B cell (primary cell): ENCODE data around the gene TMEM45A. TPM values are rescaled to one million over a fixed set of nuclear protein-coding genes. Genes with fewer than 3 reads are reported as not detected.

Experiments used
- ATAC-seq: fragments of 200-7000 bp; cut with Tn5 transposase; one replicate; pipeline ENCODE4 v1.10.0; 2021; ENCODE audit warnings: low read depth, mild to moderate bottlenecking, moderate number of reproducible peaks, moderate library complexity
- CTCF ChIA-PET: fragments of 350-600 bp; sonication (Branson Sonifier 250); formaldehyde crosslinking; loops from one replicate; lab custom pipeline; 2021; ENCODE audit warnings: antibody characterized with exemption, inconsistent platforms; lab: Charles Lee
- POLR2A ChIA-PET: fragments of 350-600 bp; sonication (Branson Sonifier 250); formaldehyde crosslinking; loops from one replicate; lab custom pipeline; 2021; ENCODE audit warnings: antibody characterized with exemption; lab: Charles Lee
- DNase-seq: peaks from one replicate; pipeline ENCODE4 v3.0.0; 2013
- H2AFZ ChIP-seq: 2 replicates; pipeline ENCODE4 v1.6.1; 2012; ENCODE audit warnings: mild to moderate bottlenecking, low read depth, low read length; ENCODE audit not compliant: insufficient read depth, poor library complexity, severe bottlenecking
- H3K27ac ChIP-seq, 2 donors: 1 replicate in 1 of 2; 2 replicates in 1 of 2; pipeline ENCODE4 v1.5.1; 2012 to 2013; ENCODE audit warnings: low read length in 2 of 2, mild to moderate bottlenecking in 2 of 2, moderate library complexity in 1 of 2
- H3K27me3 ChIP-seq, 4 experiments: fragments of 200-600 bp in 1 of 4; sonication (generic) in 1 of 4; replicated peaks in 1 of 4; 1 replicate in 2 of 4; 2 replicates in 2 of 4; pipeline versions ENCODE4 v1.6.1 to v1.7.0; 2013 to 2016; ENCODE audit warnings: low read length in 3 of 4, mild to moderate bottlenecking in 2 of 4, mixed read lengths in 1 of 4, moderate library complexity in 1 of 4; ENCODE audit not compliant: insufficient read depth in 4 of 4, control insufficient read depth in 3 of 4; ENCODE audit errors: control extremely low read depth in 1 of 4
- H3K36me3 ChIP-seq, 2 experiments: replicated peaks in 1 of 2; 1 replicate in 1 of 2; 2 replicates in 1 of 2; pipeline versions ENCODE4 v1.6.1 to v1.7.1; 2013; ENCODE audit warnings: low read length in 1 of 2; ENCODE audit not compliant: insufficient read depth in 2 of 2, control insufficient read depth in 1 of 2; ENCODE audit errors: control extremely low read depth in 1 of 2, extremely low read depth in 1 of 2
- H3K4me1 ChIP-seq, 2 donors: fragments of 200-600 bp in 1 of 2; sonication (generic) in 1 of 2; 1 replicate in 1 of 2; 2 replicates in 1 of 2; pipeline versions ENCODE4 v1.5.1 to v1.6.1; 2013 to 2017; ENCODE audit warnings: low read length in 2 of 2; ENCODE audit not compliant: control insufficient read depth in 2 of 2, insufficient read depth in 2 of 2
- H3K4me2 ChIP-seq: replicated peaks from 2 replicates; pipeline ENCODE3; 2012; ENCODE audit warnings: mild to moderate bottlenecking, low read depth, low read length; ENCODE audit not compliant: poor library complexity, severe bottlenecking
- H3K4me3 ChIP-seq, 5 experiments: fragments of 200-600 bp in 1 of 5; sonication (generic) in 1 of 5; 1 replicate in 3 of 5; 2 replicates in 2 of 5; pipeline versions ENCODE4 v1.5.1 to v1.7.0; 2011 to 2016; ENCODE audit warnings: low read length in 4 of 5, mild to moderate bottlenecking in 4 of 5, low read depth in 2 of 5, control low read depth in 1 of 5, moderate library complexity in 1 of 5; ENCODE audit not compliant: insufficient read depth in 1 of 5; ENCODE audit errors: control extremely low read depth in 1 of 5, extremely low read depth in 1 of 5
- H3K79me2 ChIP-seq: fragments of 200-600 bp; sonication (generic); one replicate; pipeline ENCODE4 v1.6.0; 2016; ENCODE audit warnings: low read length; ENCODE audit not compliant: control insufficient read depth, insufficient read depth
- H3K9ac ChIP-seq: fragments of 200-600 bp; sonication (generic); 2 replicates; pipeline ENCODE4 v1.6.1; 2017; ENCODE audit warnings: mild to moderate bottlenecking, low read length, moderate library complexity
- H3K9me3 ChIP-seq, 3 donors: one replicate each; pipeline versions ENCODE4 v1.6.1 to v1.7.1; 2013; ENCODE audit warnings: low read length in 2 of 3; ENCODE audit not compliant: control insufficient read depth in 2 of 3, insufficient read depth in 1 of 3; ENCODE audit errors: control extremely low read depth in 1 of 3
- H4K20me1 ChIP-seq: 2 replicates; pipeline ENCODE4 v1.6.0; 2012; ENCODE audit warnings: mild to moderate bottlenecking, low read length; ENCODE audit not compliant: insufficient read depth, control insufficient read depth, poor library complexity, severe bottlenecking
- H3K27ac Mint-ChIP-seq: one replicate; pipeline ENCODE4 v1.8.0; 2021; ENCODE audit warnings: mixed read lengths
- H3K27me3 Mint-ChIP-seq: one replicate; pipeline ENCODE4 v1.8.0; 2021; ENCODE audit warnings: mixed read lengths
- H3K4me1 Mint-ChIP-seq: one replicate; pipeline ENCODE4 v1.8.0; 2021; ENCODE audit warnings: mixed read lengths
- H3K4me3 Mint-ChIP-seq: one replicate; pipeline ENCODE4 v1.8.0; 2021; ENCODE audit warnings: mixed read lengths
- H3K9me3 Mint-ChIP-seq: one replicate; pipeline ENCODE4 v1.8.0; 2022; ENCODE audit warnings: mixed read lengths; ENCODE audit not compliant: insufficient read depth
- EZH2 ChIP-seq: IDR thresholded peaks from 2 replicates; pipeline ENCODE4 v1.6.1; 2012; ENCODE audit warnings: borderline replicate concordance, low read depth, mild to moderate bottlenecking, moderate library complexity, low read length; ENCODE audit not compliant: insufficient read depth, poor library complexity, severe bottlenecking
- WGBS: methylation state at CpG from one replicate; pipeline ENCODE4 v1.1.5; 2013; ENCODE audit warnings: missing lambda C conversion rate; ENCODE audit not compliant: insufficient coverage; 5-methylcytosine and 5-hydroxymethylcytosine counted together
- intact Hi-C: fragments of 100-400 bp; cut with micrococcal nuclease; formaldehyde crosslinking; loops from one replicate; pipeline ENCODE4 v1.10.0; 2022
- polyA plus RNA-seq: library from polyadenylated mRNA; depleted of rRNA; stranded (reverse); fragments of >200 nt; gene quantifications from 2 replicates; pipeline ENCODE4 v1.2.3, GENCODE V29; 2012
- total RNA-seq, 2 donors: library from RNA; stranded (reverse); fragments of 120-200 nt in 1 of 2; gene quantifications; 1 replicate in 1 of 2; 2 replicates in 1 of 2; pipeline versions ENCODE4 v1.2.3 to v1.2.4, GENCODE V29; 2013 to 2022
- TF ChIP-seq, protein P1 (sequence below): fragments of 200-600 bp; IDR thresholded peaks from one replicate; pipeline ENCODE4 v1.8.0; 2022; ENCODE audit warnings: antibody characterized with exemption, mild to moderate bottlenecking

Gene TMEM45A
- total and polyA plus RNA-seq, 2 donors (not counting 1 experiment from before 2014, with no cell fraction given), result 0.20 TPM; not detected in 1

DNA sequence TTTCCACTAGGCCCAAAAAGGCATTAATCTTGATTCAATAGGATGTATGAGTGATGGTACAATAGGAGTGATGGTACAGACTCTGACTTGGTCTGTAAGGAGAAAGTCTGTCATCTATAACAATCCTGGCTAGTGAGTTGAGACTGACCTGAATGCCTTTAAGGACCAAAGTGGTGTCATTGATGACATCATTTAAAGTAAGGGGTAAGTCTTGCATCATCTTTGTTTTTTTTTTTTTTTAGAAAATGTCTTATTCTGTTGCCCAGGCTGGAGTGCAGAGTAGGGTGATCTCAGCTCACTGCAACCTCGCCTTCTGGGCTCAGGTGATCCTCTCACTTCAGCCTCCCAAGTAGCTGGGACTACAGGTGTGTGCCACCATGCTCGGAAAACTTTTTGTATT, 5.6 kb upstream of the TMEM45A start:
- no peaks in the 10 kb centered on the region for H3K36me3 ChIP-seq
- CTCF ChIA-PET, result interaction anchor here (0.7 kb wide), 1 partner anchor 1414 kb away, joined by 4 read pairs; no protein-coding TSS in a partner anchor
- peaks cover 0 to 5% (median 2%) of the 10 kb centered on the region in 4 experiments for H3K27me3 ChIP-seq
- Mint-ChIP-seq H3K9me3 (no peaks in the 10 kb centered on the region), H3K27ac (no peak overlapping the region), H3K4me3 (no peak overlapping the region), H3K4me1 (peaks cover 2% of the 10 kb centered on the region), H3K27me3 (peaks cover 11% of the 10 kb centered on the region)
- no peak overlapping the region for H3K9ac ChIP-seq
- POLR2A ChIA-PET, result no interaction called here
- DNase-seq, result no peak
- ATAC-seq, result no peak
- H4K20me1 ChIP-seq, result no peaks in the 10 kb centered on the region
- intact Hi-C loops, result no loop called here
- no peak overlapping the region for H2AFZ ChIP-seq
- no CpG with 5 or more reads among the region's 2 CpGs for WGBS
- H3K27ac ChIP-seq, result no peak overlapping the region
- H3K4me1 ChIP-seq, result peaks cover 0 to 1% of the 10 kb centered on the region in 2 donors
- no peaks in the 10 kb centered on the region for H3K79me2 ChIP-seq
- no peaks in the 10 kb centered on the region for H3K9me3 ChIP-seq
- no peak for TF ChIP-seq EZH2
- TF ChIP-seq, protein P1, sequence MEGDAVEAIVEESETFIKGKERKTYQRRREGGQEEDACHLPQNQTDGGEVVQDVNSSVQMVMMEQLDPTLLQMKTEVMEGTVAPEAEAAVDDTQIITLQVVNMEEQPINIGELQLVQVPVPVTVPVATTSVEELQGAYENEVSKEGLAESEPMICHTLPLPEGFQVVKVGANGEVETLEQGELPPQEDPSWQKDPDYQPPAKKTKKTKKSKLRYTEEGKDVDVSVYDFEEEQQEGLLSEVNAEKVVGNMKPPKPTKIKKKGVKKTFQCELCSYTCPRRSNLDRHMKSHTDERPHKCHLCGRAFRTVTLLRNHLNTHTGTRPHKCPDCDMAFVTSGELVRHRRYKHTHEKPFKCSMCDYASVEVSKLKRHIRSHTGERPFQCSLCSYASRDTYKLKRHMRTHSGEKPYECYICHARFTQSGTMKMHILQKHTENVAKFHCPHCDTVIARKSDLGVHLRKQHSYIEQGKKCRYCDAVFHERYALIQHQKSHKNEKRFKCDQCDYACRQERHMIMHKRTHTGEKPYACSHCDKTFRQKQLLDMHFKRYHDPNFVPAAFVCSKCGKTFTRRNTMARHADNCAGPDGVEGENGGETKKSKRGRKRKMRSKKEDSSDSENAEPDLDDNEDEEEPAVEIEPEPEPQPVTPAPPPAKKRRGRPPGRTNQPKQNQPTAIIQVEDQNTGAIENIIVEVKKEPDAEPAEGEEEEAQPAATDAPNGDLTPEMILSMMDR, result no peak
- no peak overlapping the region for H3K4me3 ChIP-seq
- H3K4me2 ChIP-seq, result no peak overlapping the region

DNA sequence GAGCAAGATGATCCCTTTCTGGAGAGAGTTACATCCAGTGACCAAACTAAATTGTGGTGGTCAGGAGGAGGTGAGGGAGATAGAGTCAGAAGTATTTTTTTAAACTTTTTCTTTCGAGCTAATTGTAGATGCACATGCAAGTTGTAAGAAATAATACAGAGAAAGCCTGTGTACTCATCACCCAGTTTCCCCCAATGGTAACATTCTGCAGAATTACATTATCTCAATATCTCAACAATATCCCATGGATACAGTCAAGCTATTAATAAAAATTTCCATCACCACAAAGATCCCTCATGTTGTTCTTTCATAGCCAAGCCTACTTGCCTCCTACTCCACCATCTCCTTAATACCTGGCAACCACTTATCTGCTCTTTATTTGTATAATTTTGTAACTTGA, 3.3 kb upstream of the TMEM45A start:
- no peak overlapping the region for H3K9ac ChIP-seq
- no peak for ATAC-seq
- H3K36me3 ChIP-seq, result no peaks in the 10 kb centered on the region
- H4K20me1 ChIP-seq, result no peaks in the 10 kb centered on the region
- H3K9me3 ChIP-seq, result no peaks in the 10 kb centered on the region
- H3K4me3 ChIP-seq, result no peak overlapping the region
- no peak overlapping the region for H3K4me2 ChIP-seq
- H3K27ac ChIP-seq, result no peak overlapping the region
- intact Hi-C loops, result no loop called here
- WGBS, result no CpG with 5 or more reads among the region's 1 CpG
- peaks cover 0 to 11% (median 4%) of the 10 kb centered on the region in 4 experiments for H3K27me3 ChIP-seq
- no peak overlapping the region for H2AFZ ChIP-seq
- H3K4me1 Mint-ChIP-seq, result peaks cover 15% of the 10 kb centered on the region
- ChIA-PET CTCF (interaction anchor here (0.6 kb wide), 1 partner anchor 486 kb away, joined by 3 read pairs; no protein-coding TSS in a partner anchor), POLR2A (no interaction called here)
- no peak for DNase-seq
- TF ChIP-seq, protein P1, result no peak
- TF ChIP-seq EZH2, result no peak
- H3K4me3 Mint-ChIP-seq, result no peak overlapping the region
- no peaks in the 10 kb centered on the region for H3K9me3 Mint-ChIP-seq
- no peak overlapping the region for H3K27ac Mint-ChIP-seq
- no peaks in the 10 kb centered on the region for H3K79me2 ChIP-seq
- H3K4me1 ChIP-seq, result peaks cover 7 to 14% of the 10 kb centered on the region in 2 donors
- peaks cover 7% of the 10 kb centered on the region for H3K27me3 Mint-ChIP-seq
